Stomach (tissue), 9 donors: ENCODE results near the gene SF3A1. TPM values are rescaled to one million over a fixed set of nuclear protein-coding genes. Genes with fewer than 3 reads are reported as not detected.

ENCODE experiments used
- DNase-seq, 2 donors: peaks; one replicate each; pipeline versions ENCODE4 v3.0.0 to v3.0.0-alpha.2; 2013 to 2019
- H3K27ac ChIP-seq, 5 donors: fragments of 200-600 bp in 4 of 5; sonication (generic) in 4 of 5; one replicate each; pipeline ENCODE4 v1.5.1; 2013 to 2019; ENCODE audit warnings: mild to moderate bottlenecking in 1 of 5, moderate library complexity in 1 of 5
- H3K27me3 ChIP-seq, 3 donors: fragments of 200-600 bp; sonication (generic); one replicate each; pipeline ENCODE4 v1.5.1; 2017 to 2019; ENCODE audit warnings: mixed run types in 1 of 3
- H3K36me3 ChIP-seq, 4 donors: fragments of 200-600 bp; sonication (generic); 1 replicate in 3 of 4; 2 replicates in 1 of 4; pipeline ENCODE4 v1.5.1; 2016 to 2019
- H3K4me1 ChIP-seq, 4 donors: fragments of 200-600 bp; sonication (generic); one replicate each; pipeline ENCODE4 v1.5.1; 2016 to 2019
- H3K4me3 ChIP-seq, 4 donors: fragments of 200-600 bp; sonication (generic) in 3 of 4; one replicate each; pipeline ENCODE4 v1.5.1; 2016 to 2019; ENCODE audit warnings: mild to moderate bottlenecking in 1 of 4
- H3K9me3 ChIP-seq, 4 donors: fragments of 200-600 bp; sonication (generic); one replicate each; pipeline ENCODE4 v1.5.1; 2016 to 2019
- CTCF ChIP-seq, 7 experiments: fragments of 450-650 bp in 4 of 7; fragments of 200-600 bp in 3 of 7; sonication (generic) in 3 of 7; IDR thresholded peaks; one replicate each; pipeline ENCODE4 v1.5.1; 2016 to 2019; ENCODE audit warnings: antibody characterized with exemption in 7 of 7, control low read depth in 2 of 7, mild to moderate bottlenecking in 1 of 7
- EP300 ChIP-seq: sonication (generic); formaldehyde crosslinking; IDR thresholded peaks from one replicate; pipeline ENCODE4 v1.6.1; 2017; ENCODE audit warnings: antibody characterized with exemption
- POLR2A ChIP-seq, 4 donors: fragments of 450-650 bp; IDR thresholded peaks; one replicate each; pipeline ENCODE4 v1.6.1; 2016; ENCODE audit warnings: antibody characterized with exemption in 4 of 4, control low read depth in 2 of 4, mild to moderate bottlenecking in 1 of 4, moderate library complexity in 1 of 4
- POLR2AphosphoS5 ChIP-seq, 3 donors: sonication (generic); formaldehyde crosslinking; IDR thresholded peaks; one replicate each; pipeline ENCODE4 v1.6.1; 2016; ENCODE audit warnings: antibody characterized with exemption in 3 of 3
- WGBS, 5 donors: extraction: QIAGEN DNeasy Blood & Tissue Kit in 3 of 5; methylation state at CpG; one replicate each; pipeline versions ENCODE4 v1.1.5 to v1.1.7; 2013 to 2018; 5-methylcytosine and 5-hydroxymethylcytosine counted together
- intact Hi-C: fragments of 100-400 bp; cut with DNase I; formaldehyde crosslinking; loops from one replicate; pipeline ENCODE4 v1.15.1; 2023; ENCODE audit warnings: low total_unique reads
- polyA plus RNA-seq, 3 donors: library from polyadenylated mRNA; stranded (reverse); fragments of 200-250 nt; gene quantifications; one replicate each; pipeline ENCODE4 v1.2.3, GENCODE V29; 2013
- total RNA-seq, 5 donors: library from RNA; depleted of rRNA; stranded (reverse); fragments of >200 nt; gene quantifications; one replicate each; pipeline versions ENCODE4 v1.1.0 to v1.2.3, GENCODE V29; 2014 to 2016
- donor health status: healthy with polysubstance abuse.
- donor health status: Bipolar disorder and iron deficiency.
- donor health status: healthy.

The SF3A1 gene
- total and polyA plus RNA-seq, 8 donors: 13.6 to 316 (median 30.6) TPM

- TF ChIP-seq EP300: no peak
- TF ChIP-seq POLR2AphosphoS5 (IDR thresholded peaks at IDR 0.05): no peak
- TF ChIP-seq CTCF (IDR thresholded peaks at IDR 0.05): no peak
- TF ChIP-seq POLR2A (IDR thresholded peaks at IDR 0.05): no peak
- peaks cover 0 to 10% (median 7%) of the 10 kb centered on the region in 4 donors for H3K36me3 ChIP-seq
- H3K27me3 ChIP-seq: no peaks in the 10 kb centered on the region
- no peak overlapping the region for H3K4me3 ChIP-seq
- H3K4me1 ChIP-seq: peaks cover 0 to 4% (median 0%) of the 10 kb centered on the region in 4 donors
- 90 to 94% (median 92%) methylated on average over 16 to 19 of the region's 19 CpGs for WGBS, 5 donors
- no peak for DNase-seq
- H3K9me3 ChIP-seq: no peaks in the 10 kb centered on the region
- no peak overlapping the region for H3K27ac ChIP-seq
- intact Hi-C loops: no loop called here
These were observed 14.0 kb upstream of the SF3A1 start for GRCh38 chr22:30370641-30371230.

- 82 to 90% (median 85%) methylated on average over 8 to 9 of the region's 9 CpGs for WGBS, 5 donors
- Histone ChIP-seq H3K36me3 (peaks cover 0 to 12% (median 8%) of the 10 kb centered on the region in 4 donors), H3K4me3 (no peak overlapping the region), H3K27me3 (no peaks in the 10 kb centered on the region), H3K27ac (no peak overlapping the region), H3K9me3 (no peaks in the 10 kb centered on the region), H3K4me1 (peaks cover 0 to 4% (median 0%) of the 10 kb centered on the region in 4 donors)
- TF ChIP-seq POLR2A (IDR thresholded peaks at IDR 0.05) (no peak), EP300 (no peak), CTCF (IDR thresholded peaks at IDR 0.05) (no peak), POLR2AphosphoS5 (IDR thresholded peaks at IDR 0.05) (no peak)
- no peak for DNase-seq
- intact Hi-C loops: no loop called here
These were observed 11.7 kb upstream of the SF3A1 start for GRCh38 chr22:30368420-30368819.

- Histone ChIP-seq H3K36me3 (peaks cover 0 to 28% (median 12%) of the 10 kb centered on the region in 4 donors), H3K27ac (no peak overlapping the region), H3K27me3 (no peaks in the 10 kb centered on the region), H3K4me1 (no peaks in the 10 kb centered on the region), H3K4me3 (no peak overlapping the region), H3K9me3 (no peaks in the 10 kb centered on the region)
- 90 to 94% (median 92%) methylated on average over 16 to 18 of the region's 18 CpGs for WGBS, 5 donors
- no peak for DNase-seq
- intact Hi-C loops: no loop called here
- TF ChIP-seq EP300 (no peak), POLR2A (IDR thresholded peaks at IDR 0.05) (no peak), CTCF (IDR thresholded peaks at IDR 0.05) (no peak), POLR2AphosphoS5 (IDR thresholded peaks at IDR 0.05) (no peak)
These were observed 9.2 kb upstream of the SF3A1 start for GRCh38 chr22:30365891-30366290.

GRCh38 chr22:30362651-30363281, 6.1 kb upstream of the SF3A1 start:
- Histone ChIP-seq H3K4me3 (no peak overlapping the region), H3K27ac (no peak overlapping the region), H3K4me1 (peaks cover 0 to 4% (median 3%) of the 10 kb centered on the region in 4 donors), H3K27me3 (no peaks in the 10 kb centered on the region), H3K36me3 (peaks cover 0 to 28% (median 12%) of the 10 kb centered on the region in 4 donors), H3K9me3 (no peaks in the 10 kb centered on the region)
- no peak for TF ChIP-seq POLR2A (IDR thresholded peaks at IDR 0.05)
- no peak for TF ChIP-seq CTCF (IDR thresholded peaks at IDR 0.05)
- TF ChIP-seq EP300: no peak
- no peak for TF ChIP-seq POLR2AphosphoS5 (IDR thresholded peaks at IDR 0.05)
- 71 to 81% (median 76%) methylated on average over 7 of the region's 7 CpGs for WGBS, 5 donors
- intact Hi-C loops: no loop called here
- peak in 1 of 2 donors; percentile 37 for DNase-seq
